ENCODE data around the gene P3H2.

DNA sequence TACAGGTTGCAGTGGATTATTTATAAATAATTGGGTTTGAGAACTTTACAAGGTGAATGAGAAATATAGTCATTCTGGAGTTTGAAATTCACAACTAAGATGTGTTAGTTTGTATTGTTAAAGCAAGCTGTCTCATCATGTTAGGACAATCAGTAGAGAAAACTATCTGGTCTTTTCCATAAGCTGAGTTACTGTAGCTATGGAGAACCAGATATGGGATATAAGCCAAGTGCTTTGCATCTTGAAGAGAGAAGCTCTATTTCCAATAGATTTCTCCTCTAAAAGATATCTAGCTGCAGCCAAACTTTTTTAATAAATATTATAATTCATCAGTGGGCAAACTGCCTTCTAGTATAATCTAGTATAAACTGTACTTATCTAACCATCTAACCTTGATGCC is 11.3 kb downstream of the P3H2 start:
- TF ChIP-seq POLR2A (IDR thresholded peaks at IDR 0.05; ENCODE audit: borderline replicate concordance, extremely low read depth, insufficient read depth, insufficient read length), result no peak
- TF ChIP-seq POLR2AphosphoS5 (IDR thresholded peaks at IDR 0.05; ENCODE audit: low read depth, low read length), result no peak
- no peak for TF ChIP-seq RAD21 (IDR thresholded peaks at IDR 0.05; ENCODE audit: low read depth)

Data from HCT116 (cell line).